Neuron (in vitro differentiated cells): Measurements from ENCODE around the gene RNASE4.
"Not testable (repeated sequence)": the region's sequence is repeated elsewhere in the genome, so short reads cannot be mapped to it uniquely, and the experiment has no call there.

Experiments
- H2AFZ ChIP-seq: one replicate; pipeline ENCODE4 v1.6.1; 2013; ENCODE audit warnings: low read depth, mild to moderate bottlenecking, inconsistent platforms, low read length, moderate library complexity
- H3K27me3 ChIP-seq: one replicate; pipeline ENCODE4 v1.6.1; 2013; ENCODE audit warnings: low read length; ENCODE audit not compliant: insufficient read depth
- H3K36me3 ChIP-seq: one replicate; pipeline ENCODE4 v1.6.1; 2013; ENCODE audit warnings: low read length; ENCODE audit not compliant: insufficient read depth
- H3K4me1 ChIP-seq: one replicate; pipeline ENCODE4 v1.6.1; 2013; ENCODE audit warnings: low read length; ENCODE audit not compliant: insufficient read depth
- H3K4me3 ChIP-seq: 2 replicates; pipeline ENCODE4 v1.5.1; 2013; ENCODE audit warnings: mild to moderate bottlenecking, low read length, moderate library complexity
- H3K9me3 ChIP-seq: one replicate; pipeline ENCODE4 v1.6.1; 2013; ENCODE audit warnings: low read length

The RNASE4 gene

GRCh38 chr14:20696764-20697163, 12.4 kb downstream of the RNASE4 start:
- H3K36me3 ChIP-seq = no peaks in the 10 kb centered on the region

GRCh38 chr14:20697273-20698017, 13.1 kb downstream of the RNASE4 start:
- Histone ChIP-seq H3K4me1 (no peaks in the 10 kb centered on the region), H3K4me3 (no peak overlapping the region), H2AFZ (no peak overlapping the region), H3K9me3 (no peaks in the 10 kb centered on the region), H3K36me3 (no peaks in the 10 kb centered on the region), H3K27me3 (no peaks in the 10 kb centered on the region)

More at GRCh38 chr14:20696764-20697163, 12.4 kb downstream of the RNASE4 start:
- Histone ChIP-seq H3K4me3 (no peak overlapping the region), H2AFZ (no peak overlapping the region), H3K4me1 (no peaks in the 10 kb centered on the region), H3K27me3 (no peaks in the 10 kb centered on the region), H3K9me3 (no peaks in the 10 kb centered on the region)

- H3K4me1 ChIP-seq = no peaks in the 10 kb centered on the region
Observed at GRCh38 chr14:20698018-20698329, 13.6 kb downstream of the RNASE4 start.

GRCh38 chr14:20698934-20699333, 14.6 kb downstream of the RNASE4 start:
- Histone ChIP-seq H3K4me3 (no peak overlapping the region), H3K27me3 (no peaks in the 10 kb centered on the region)

More at GRCh38 chr14:20698018-20698329, 13.6 kb downstream of the RNASE4 start:
- Histone ChIP-seq H2AFZ (no peak overlapping the region), H3K36me3 (no peaks in the 10 kb centered on the region), H3K9me3 (no peaks in the 10 kb centered on the region), H3K27me3 (no peaks in the 10 kb centered on the region), H3K4me3 (no peak overlapping the region)

GRCh38 chr14:20699931-20700330, 15.6 kb downstream of the RNASE4 start:
- Histone ChIP-seq H3K9me3 (no peaks in the 10 kb centered on the region), H2AFZ (no peak overlapping the region), H3K4me3 (no peak overlapping the region), H3K27me3 (no peaks in the 10 kb centered on the region), H3K36me3 (no peaks in the 10 kb centered on the region), H3K4me1 (no peaks in the 10 kb centered on the region)

More at GRCh38 chr14:20698934-20699333, 14.6 kb downstream of the RNASE4 start:
- no peaks in the 10 kb centered on the region for H3K9me3 ChIP-seq
- no peaks in the 10 kb centered on the region for H3K36me3 ChIP-seq
- H2AFZ ChIP-seq = no peak overlapping the region
- no peaks in the 10 kb centered on the region for H3K4me1 ChIP-seq

GRCh38 chr14:20700965-20701364, 16.6 kb downstream of the RNASE4 start:
- H3K4me3 ChIP-seq, H2AFZ ChIP-seq, H3K36me3 ChIP-seq, H3K9me3 ChIP-seq, H3K27me3 ChIP-seq, H3K4me1 ChIP-seq: not testable (repeated sequence)

GRCh38 chr14:20706657-20707355, 22.4 kb downstream of the RNASE4 start:
- Histone ChIP-seq H3K4me1 (no peaks in the 10 kb centered on the region), H2AFZ (no peak overlapping the region), H3K27me3 (no peaks in the 10 kb centered on the region), H3K36me3 (no peaks in the 10 kb centered on the region), H3K4me3 (no peak overlapping the region), H3K9me3 (no peaks in the 10 kb centered on the region)

GRCh38 chr14:20707622-20708021, 23.3 kb downstream of the RNASE4 start:
- Histone ChIP-seq H3K36me3 (no peaks in the 10 kb centered on the region), H3K4me3 (no peak overlapping the region), H2AFZ (no peak overlapping the region), H3K9me3 (no peaks in the 10 kb centered on the region), H3K27me3 (no peaks in the 10 kb centered on the region), H3K4me1 (no peaks in the 10 kb centered on the region)

- H3K4me3 ChIP-seq = no peak overlapping the region
- H3K9me3 ChIP-seq = no peaks in the 10 kb centered on the region
- H2AFZ ChIP-seq = no peak overlapping the region
- no peaks in the 10 kb centered on the region for H3K4me1 ChIP-seq
- H3K36me3 ChIP-seq = no peaks in the 10 kb centered on the region
- no peaks in the 10 kb centered on the region for H3K27me3 ChIP-seq
Observed at GRCh38 chr14:20711261-20711660, 26.9 kb downstream of the RNASE4 start.

GRCh38 chr14:20711685-20712084, 27.3 kb downstream of the RNASE4 start:
- H3K27me3 ChIP-seq = no peaks in the 10 kb centered on the region
- no peaks in the 10 kb centered on the region for H3K36me3 ChIP-seq
- no peak overlapping the region for H3K4me3 ChIP-seq
- H2AFZ ChIP-seq = no peak overlapping the region
- H3K4me1 ChIP-seq = no peaks in the 10 kb centered on the region
- no peaks in the 10 kb centered on the region for H3K9me3 ChIP-seq

- H3K4me1 ChIP-seq = no peaks in the 10 kb centered on the region
- H3K36me3 ChIP-seq = no peaks in the 10 kb centered on the region
- no peak overlapping the region for H2AFZ ChIP-seq
- no peak overlapping the region for H3K4me3 ChIP-seq
- H3K9me3 ChIP-seq = no peaks in the 10 kb centered on the region
- H3K27me3 ChIP-seq = no peaks in the 10 kb centered on the region
Observed at GRCh38 chr14:20712904-20713303, 28.5 kb downstream of the RNASE4 start.

- no peaks in the 10 kb centered on the region for H3K9me3 ChIP-seq
- no peaks in the 10 kb centered on the region for H3K27me3 ChIP-seq
- H3K4me3 ChIP-seq = no peak overlapping the region
- no peaks in the 10 kb centered on the region for H3K36me3 ChIP-seq
- H3K4me1 ChIP-seq = no peaks in the 10 kb centered on the region
- no peak overlapping the region for H2AFZ ChIP-seq
Observed at GRCh38 chr14:20714593-20715250, 30.4 kb downstream of the RNASE4 start.

GRCh38 chr14:20719777-20720176, 35.4 kb downstream of the RNASE4 start:
- Histone ChIP-seq H3K27me3 (no peaks in the 10 kb centered on the region), H3K36me3 (no peaks in the 10 kb centered on the region), H3K4me3 (no peak overlapping the region), H2AFZ (no peak overlapping the region), H3K4me1 (no peaks in the 10 kb centered on the region), H3K9me3 (no peaks in the 10 kb centered on the region)
